Testis (tissue), 2 donors: ENCODE results near the gene ZNF397.

ENCODE experiments used
- CTCF ChIP-seq, 3 experiments: fragments of 450-650 bp in 2 of 3; fragments of 200-600 bp in 1 of 3; sonication (generic) in 1 of 3; IDR thresholded peaks; one replicate each; pipeline ENCODE4 v1.5.1; 2016 to 2019; ENCODE audit warnings: antibody characterized with exemption in 3 of 3, mild to moderate bottlenecking in 2 of 3, moderate library complexity in 1 of 3
- POLR2A ChIP-seq: fragments of 450-650 bp; IDR thresholded peaks from one replicate; pipeline ENCODE4 v1.6.1; 2017; ENCODE audit warnings: antibody characterized with exemption, mild to moderate bottlenecking, moderate library complexity

GRCh38 chr18:35252466-35252865 lies 11.6 kb downstream of the ZNF397 start:
- TF ChIP-seq POLR2A (no peak), CTCF (IDR thresholded peaks at IDR 0.05) (no peak)
